ENCODE measurements around the gene KCNS3. TPM values are rescaled to one million over a fixed set of nuclear protein-coding genes. Genes with fewer than 3 reads are reported as not detected.

The KCNS3 gene
- total RNA-seq, 1 donor from 2014 or later: 10.0 TPM

DNA sequence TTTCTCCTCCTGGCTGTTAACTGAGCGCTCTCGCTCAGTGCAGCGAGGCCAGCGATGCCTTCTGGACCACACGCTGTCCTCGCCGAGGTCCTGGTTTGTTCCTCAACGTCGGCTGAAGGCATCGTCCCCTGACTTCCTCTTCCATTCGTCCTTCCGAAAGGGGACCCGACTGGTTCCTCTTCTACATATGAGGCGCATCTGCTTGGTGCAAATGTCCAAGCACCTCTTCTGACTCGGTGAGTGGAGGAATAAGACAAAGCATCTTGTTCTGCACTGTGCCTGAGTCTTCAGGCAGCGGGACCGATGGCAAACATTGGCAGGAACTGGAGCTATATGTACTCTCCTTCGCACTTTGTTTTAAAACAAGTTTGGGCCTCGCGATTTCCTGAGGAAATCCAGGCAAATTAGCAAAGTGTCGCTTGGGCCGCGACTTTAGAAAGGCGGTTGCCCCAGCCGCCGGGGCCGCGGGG, 621 bp upstream of the KCNS3 start:
- Histone ChIP-seq H3K4me1 (peaks cover 3% of the 10 kb centered on the region), H3K4me3 (peak overlapping the region; percentile 92), H3K9ac (no peak overlapping the region), H3K79me2 (ENCODE audit: low read depth) (no peaks in the 10 kb centered on the region), H3K9me3 (ENCODE audit: low read depth) (no peaks in the 10 kb centered on the region), H3K27ac (no peak overlapping the region), H3K4me2 (peak overlapping the region; percentile 91), H3F3A (ENCODE audit: low read depth) (peaks cover 14% of the 10 kb centered on the region), H4K20me1 (ENCODE audit: low read depth) (peaks cover 7% of the 10 kb centered on the region), H2AFZ (replicated peaks) (peak overlapping the region; percentile 97), H3K36me3 (no peaks in the 10 kb centered on the region), H3K27me3 (peaks cover 65% of the 10 kb centered on the region)
- H3K27me3 Mint-ChIP-seq (ENCODE audit: insufficient read depth, low read depth): peaks cover 54% of the 10 kb centered on the region
- peaks cover 11% of the 10 kb centered on the region for H3K4me1 Mint-ChIP-seq
- no peak overlapping the region for H3K27ac Mint-ChIP-seq
- peak; percentile 60 for DNase-seq (ENCODE audit: low spot score)
- H3K36me3 Mint-ChIP-seq: no peaks in the 10 kb centered on the region
- H3K9me3 Mint-ChIP-seq: peaks cover 2% of the 10 kb centered on the region
- TF ChIP-seq EZH2 (IDR thresholded peaks at IDR 0.05): peak; percentile 82
- TF ChIP-seq CTCF (IDR thresholded peaks at IDR 0.05): no peak
- peak; percentile 60 for TF ChIP-seq EZH2phosphoT487 (IDR thresholded peaks at IDR 0.05)
- H3K4me3 Mint-ChIP-seq: peak overlapping the region; percentile 90

DNA sequence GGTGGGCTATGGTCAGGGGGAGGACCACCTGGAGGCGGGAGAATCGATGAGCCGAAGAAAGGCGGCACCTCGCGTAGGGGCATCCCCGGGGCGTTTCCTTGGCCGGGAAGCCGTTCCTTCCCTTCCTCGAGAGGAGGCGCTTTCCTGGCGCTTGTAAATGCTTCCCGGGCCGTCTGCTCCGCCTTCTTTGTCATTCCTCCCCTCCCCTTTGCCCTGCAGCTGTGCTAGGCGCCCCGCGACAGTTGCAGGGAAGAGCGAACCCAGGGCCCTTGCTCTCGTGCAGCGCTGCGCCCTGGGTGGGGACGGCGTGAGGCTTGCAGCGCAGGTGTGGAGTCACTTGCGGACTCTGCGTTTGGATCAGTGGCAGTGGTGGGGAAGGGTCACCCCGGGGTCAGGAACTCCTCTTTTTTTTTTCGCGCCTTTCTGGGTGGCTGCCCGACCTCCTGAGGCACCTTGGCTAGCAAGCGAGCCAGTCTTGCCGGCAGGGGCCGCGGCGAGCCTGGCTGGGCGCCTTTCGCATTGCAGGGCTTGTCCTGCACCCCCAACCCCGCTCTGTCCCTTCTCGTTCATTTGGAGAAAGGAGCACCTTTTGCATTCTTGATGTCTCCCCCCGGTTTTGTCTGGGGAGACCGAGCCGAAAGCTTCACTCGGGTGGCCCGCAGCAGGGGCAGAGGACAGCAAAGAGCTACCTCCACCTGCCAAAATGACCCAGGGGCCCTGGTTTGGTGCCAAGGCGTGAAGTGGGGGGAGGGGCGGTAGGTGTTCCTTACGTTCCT, 858 bp downstream of the KCNS3 start:
- Histone ChIP-seq H3K4me3 (peak overlapping the region; percentile 92), H3K36me3 (no peaks in the 10 kb centered on the region), H3F3A (ENCODE audit: low read depth) (peaks cover 14% of the 10 kb centered on the region), H3K9me3 (ENCODE audit: low read depth) (no peaks in the 10 kb centered on the region), H3K27me3 (peaks cover 60% of the 10 kb centered on the region), H3K4me2 (peak overlapping the region; percentile 90), H3K27ac (no peak overlapping the region), H3K79me2 (ENCODE audit: low read depth) (no peaks in the 10 kb centered on the region), H4K20me1 (ENCODE audit: low read depth) (peaks cover 7% of the 10 kb centered on the region), H3K4me1 (peaks cover 3% of the 10 kb centered on the region), H2AFZ (replicated peaks) (peak overlapping the region; percentile 96), H3K9ac (peak overlapping the region; percentile 36)
- no peak for TF ChIP-seq EZH2phosphoT487 (IDR thresholded peaks at IDR 0.05)
- TF ChIP-seq CTCF (IDR thresholded peaks at IDR 0.05): peak; percentile 36
- TF ChIP-seq EZH2 (IDR thresholded peaks at IDR 0.05): peak; percentile 56
- Mint-ChIP-seq H3K4me3 (peak overlapping the region; percentile 88), H3K9me3 (peaks cover 2% of the 10 kb centered on the region), H3K36me3 (no peaks in the 10 kb centered on the region), H3K27me3 (ENCODE audit: insufficient read depth, low read depth) (peaks cover 53% of the 10 kb centered on the region), H3K4me1 (peaks cover 11% of the 10 kb centered on the region), H3K27ac (no peak overlapping the region)
- DNase-seq (ENCODE audit: low spot score): peak; percentile 93

- no peak for DNase-seq (ENCODE audit: low spot score)
- Mint-ChIP-seq H3K27me3 (ENCODE audit: insufficient read depth, low read depth) (peaks cover 55% of the 10 kb centered on the region), H3K9me3 (peaks cover 2% of the 10 kb centered on the region), H3K4me3 (peak overlapping the region; percentile 88), H3K27ac (no peak overlapping the region), H3K4me1 (peaks cover 11% of the 10 kb centered on the region), H3K36me3 (no peaks in the 10 kb centered on the region)
- no peak overlapping the region for H3K27ac ChIP-seq
- H3K4me3 ChIP-seq: peak overlapping the region; percentile 92
- peaks cover 3% of the 10 kb centered on the region for H3K4me1 ChIP-seq
- peaks cover 56% of the 10 kb centered on the region for H3K27me3 ChIP-seq
- TF ChIP-seq EZH2phosphoT487 (IDR thresholded peaks at IDR 0.05) (no peak), EZH2 (IDR thresholded peaks at IDR 0.05) (no peak), CTCF (IDR thresholded peaks at IDR 0.05) (no peak)
- peaks cover 14% of the 10 kb centered on the region for H3F3A ChIP-seq (ENCODE audit: low read depth)
- H4K20me1 ChIP-seq (ENCODE audit: low read depth): peaks cover 7% of the 10 kb centered on the region
- H3K4me2 ChIP-seq: peak overlapping the region; percentile 90
- no peaks in the 10 kb centered on the region for H3K9me3 ChIP-seq (ENCODE audit: low read depth)
- H2AFZ ChIP-seq (replicated peaks): peak overlapping the region; percentile 96
- H3K36me3 ChIP-seq: no peaks in the 10 kb centered on the region
- H3K9ac ChIP-seq: no peak overlapping the region
- H3K79me2 ChIP-seq (ENCODE audit: low read depth): no peaks in the 10 kb centered on the region
These were observed 1.4 kb downstream of the KCNS3 start for GRCh38 chr2:17879913-17880274.

Measured in neural progenitor cell (in vitro differentiated cells).